GM19099 (cell line): ENCODE measurements around the gene COL23A1.

Source experiments
- POLR2A ChIP-seq: IDR thresholded peaks from 3 replicates; pipeline ENCODE4 v1.6.1; 2011; ENCODE audit warnings: low read depth; ENCODE audit not compliant: insufficient read length; ENCODE audit errors: extremely low read depth

Gene COL23A1

GRCh38 chr5:178272591-178272990 lies 317.6 kb downstream of the COL23A1 start:
- no peak for TF ChIP-seq POLR2A

- TF ChIP-seq POLR2A: no peak
Measured at GRCh38 chr5:178271726-178272479, 318.3 kb downstream of the COL23A1 start.

GRCh38 chr5:178271231-178271630 lies 319.0 kb downstream of the COL23A1 start:
- TF ChIP-seq POLR2A: no peak

GRCh38 chr5:178269499-178269898 lies 320.7 kb downstream of the COL23A1 start:
- no peak for TF ChIP-seq POLR2A

GRCh38 chr5:178267876-178268275 lies 322.3 kb downstream of the COL23A1 start:
- no peak for TF ChIP-seq POLR2A

GRCh38 chr5:178267245-178267644 lies 322.9 kb downstream of the COL23A1 start:
- TF ChIP-seq POLR2A: no peak

- TF ChIP-seq POLR2A: no peak
Measured at GRCh38 chr5:178266581-178266980, 323.6 kb downstream of the COL23A1 start.

- no peak for TF ChIP-seq POLR2A
Measured at GRCh38 chr5:178265746-178266145, 324.4 kb downstream of the COL23A1 start.

GRCh38 chr5:178264044-178264443 lies 326.1 kb downstream of the COL23A1 start:
- no peak for TF ChIP-seq POLR2A

- no peak for TF ChIP-seq POLR2A
Measured at GRCh38 chr5:178261666-178262600, 328.3 kb downstream of the COL23A1 start.

GRCh38 chr5:178259623-178260536 lies 330.3 kb downstream of the COL23A1 start:
- no peak for TF ChIP-seq POLR2A

GRCh38 chr5:178257650-178258049 lies 332.5 kb downstream of the COL23A1 start:
- TF ChIP-seq POLR2A: no peak

GRCh38 chr5:178256746-178257145 lies 333.4 kb downstream of the COL23A1 start:
- TF ChIP-seq POLR2A: no peak

GRCh38 chr5:178252258-178252657 lies 337.9 kb downstream of the COL23A1 start:
- TF ChIP-seq POLR2A: no peak

GRCh38 chr5:178250263-178250662 lies 339.9 kb downstream of the COL23A1 start:
- TF ChIP-seq POLR2A: no peak
